Common myeloid progenitor, CD34-positive (primary cell): ENCODE measurements around the gene COG5.

ENCODE experiments used
- CTCF ChIA-PET: fragments of 350-600 bp; sonication (Branson Sonifier 250); formaldehyde crosslinking; loops from one replicate; lab custom pipeline; 2021; ENCODE audit warnings: antibody characterized with exemption; lab: Charles Lee
- POLR2A ChIA-PET: fragments of 350-600 bp; sonication (Branson Sonifier 250); formaldehyde crosslinking; loops from one replicate; lab custom pipeline; 2021; ENCODE audit warnings: antibody characterized with exemption; lab: Charles Lee
- DNase-seq, 3 donors: peaks; one replicate each; pipeline versions ENCODE4 v3.0.0 to v3.0.0-alpha.2; 2013
- H3K27ac ChIP-seq, 2 experiments: 1 replicate in 1 of 2; 2 replicates in 1 of 2; pipeline ENCODE4 v1.7.0; 2013; ENCODE audit warnings: inconsistent platforms in 2 of 2, low read length in 2 of 2, mild to moderate bottlenecking in 2 of 2, low read depth in 1 of 2, moderate library complexity in 1 of 2; ENCODE audit not compliant: severe bottlenecking in 2 of 2, insufficient read depth in 1 of 2, poor library complexity in 1 of 2
- H3K27me3 ChIP-seq, 5 experiments: replicated peaks in 2 of 5; 1 replicate in 3 of 5; 2 replicates in 2 of 5; pipeline versions ENCODE4 v1.6.1 to v1.7.0; 2013; ENCODE audit warnings: low read length in 4 of 5, mild to moderate bottlenecking in 2 of 5, moderate library complexity in 2 of 5, inconsistent platforms in 1 of 5; ENCODE audit not compliant: insufficient read depth in 5 of 5, control insufficient read depth in 4 of 5
- H3K36me3 ChIP-seq, 4 experiments: 1 replicate in 2 of 4; 2 replicates in 2 of 4; pipeline versions ENCODE4 v1.6.1 to v1.7.0; 2013; ENCODE audit warnings: low read length in 3 of 4, control low read depth in 1 of 4, mild to moderate bottlenecking in 1 of 4; ENCODE audit not compliant: control insufficient read depth in 4 of 4, insufficient read depth in 4 of 4
- H3K4me1 ChIP-seq, 4 experiments: 1 replicate in 3 of 4; 2 replicates in 1 of 4; pipeline versions ENCODE4 v1.6.1 to v1.7.1; 2013; ENCODE audit warnings: low read length in 3 of 4, mild to moderate bottlenecking in 3 of 4, control low read depth in 1 of 4, inconsistent platforms in 1 of 4, moderate library complexity in 1 of 4; ENCODE audit not compliant: control insufficient read depth in 4 of 4, insufficient read depth in 4 of 4; ENCODE audit errors: control extremely low read depth in 1 of 4
- H3K4me3 ChIP-seq, 7 experiments: 1 replicate in 4 of 7; 2 replicates in 3 of 7; pipeline versions ENCODE4 v1.5.1 to v1.7.0; 2013; ENCODE audit warnings: mild to moderate bottlenecking in 7 of 7, low read length in 6 of 7, moderate library complexity in 6 of 7, inconsistent platforms in 2 of 7, low read depth in 2 of 7, control low read depth in 1 of 7; ENCODE audit not compliant: insufficient read depth in 4 of 7, control insufficient read depth in 1 of 7; ENCODE audit errors: extremely low read depth in 1 of 7
- H3K9me3 ChIP-seq, 5 experiments: 1 replicate in 4 of 5; 2 replicates in 1 of 5; pipeline versions ENCODE4 v1.6.1 to v1.7.1; 2013; ENCODE audit warnings: low read length in 4 of 5, mild to moderate bottlenecking in 2 of 5, inconsistent platforms in 1 of 5, low read depth in 1 of 5, moderate library complexity in 1 of 5; ENCODE audit not compliant: control insufficient read depth in 4 of 5, insufficient read depth in 2 of 5; ENCODE audit errors: control extremely low read depth in 1 of 5
- WGBS: methylation state at CpG from one replicate; pipeline ENCODE4 v1.1.5; 2013; ENCODE audit not compliant: insufficient coverage; 5-methylcytosine and 5-hydroxymethylcytosine counted together

Gene COG5

DNA sequence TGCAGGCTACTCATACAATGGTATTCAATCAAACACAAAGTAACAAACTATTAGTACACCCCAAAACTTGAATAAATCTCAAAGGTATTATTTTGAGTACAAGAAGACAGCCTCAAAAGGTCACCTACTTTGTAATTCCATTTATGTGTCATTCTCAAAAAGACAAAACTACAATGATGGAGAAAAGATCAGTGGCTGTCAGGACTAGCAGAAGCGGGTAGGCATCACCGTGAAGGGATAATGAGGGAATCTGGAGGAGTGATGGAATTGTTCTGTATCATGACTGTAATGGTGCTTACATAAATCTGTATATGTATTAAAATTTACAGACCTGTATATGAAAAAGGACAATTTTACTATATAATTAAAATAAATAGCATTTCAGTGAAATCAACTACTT lies 37.0 kb downstream of the COG5 start:
- Histone ChIP-seq H3K27me3 (no peaks in the 10 kb centered on the region), H3K9me3 (no peaks in the 10 kb centered on the region), H3K4me1 (peaks cover 0 to 3% (median 0%) of the 10 kb centered on the region in 4 experiments), H3K4me3 (no peak overlapping the region), H3K27ac (no peak overlapping the region), H3K36me3 (peaks cover 5 to 12% (median 9%) of the 10 kb centered on the region in 4 experiments)
- ChIA-PET CTCF (no interaction called here), POLR2A (no interaction called here)
- no peak for DNase-seq
- no CpG with 5 or more reads among the region's 2 CpGs for WGBS

DNA sequence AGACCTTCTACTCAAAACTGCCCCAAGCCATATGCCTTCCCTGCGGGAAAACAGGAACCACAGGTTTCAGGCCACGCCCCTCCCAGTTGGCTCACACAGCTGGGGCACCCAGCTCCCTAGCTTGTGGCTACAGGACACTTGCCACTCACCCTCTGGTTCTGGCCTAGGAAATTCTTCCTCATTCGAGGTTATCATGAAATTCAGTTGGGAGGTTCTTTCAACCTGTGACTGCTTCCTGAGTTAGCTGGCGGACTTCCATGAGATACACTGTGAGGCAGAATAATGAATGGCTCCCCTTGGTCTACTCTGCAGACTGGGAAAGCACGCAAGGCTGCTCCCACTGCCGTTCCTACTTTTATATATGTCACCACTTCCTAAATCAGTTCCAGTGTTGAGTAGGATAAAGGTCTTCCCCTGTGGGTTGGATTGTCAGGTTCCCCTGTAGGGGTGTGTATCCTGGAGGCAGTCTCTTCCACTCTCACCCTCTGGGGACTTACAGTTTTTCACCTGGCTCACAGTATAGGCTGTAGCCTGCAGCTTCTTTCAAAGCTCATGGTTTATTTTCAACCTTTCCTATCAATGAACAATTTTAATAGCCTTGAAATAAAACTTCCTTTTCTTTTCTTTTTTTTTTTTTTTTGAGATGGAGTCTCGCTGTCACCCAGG lies 56.9 kb downstream of the COG5 start:
- peaks cover 2 to 8% (median 5%) of the 10 kb centered on the region in 4 experiments for H3K36me3 ChIP-seq
- DNase-seq: peak in 2 of 3 donors; percentile 6 to 22
- ChIA-PET POLR2A (no interaction called here), CTCF (interaction anchor here (1.3 kb wide), 1 partner anchor 43 kb away, joined by 3 read pairs; no protein-coding TSS in a partner anchor)
- peaks cover 0 to 9% (median 6%) of the 10 kb centered on the region in 4 experiments for H3K4me1 ChIP-seq
- H3K27ac ChIP-seq: no peak overlapping the region
- H3K9me3 ChIP-seq: peaks cover 0 to 4% (median 0%) of the 10 kb centered on the region in 5 experiments
- no peaks in the 10 kb centered on the region for H3K27me3 ChIP-seq
- H3K4me3 ChIP-seq: no peak overlapping the region
- 26% methylated on average over 5 of the region's 7 CpGs for WGBS

DNA sequence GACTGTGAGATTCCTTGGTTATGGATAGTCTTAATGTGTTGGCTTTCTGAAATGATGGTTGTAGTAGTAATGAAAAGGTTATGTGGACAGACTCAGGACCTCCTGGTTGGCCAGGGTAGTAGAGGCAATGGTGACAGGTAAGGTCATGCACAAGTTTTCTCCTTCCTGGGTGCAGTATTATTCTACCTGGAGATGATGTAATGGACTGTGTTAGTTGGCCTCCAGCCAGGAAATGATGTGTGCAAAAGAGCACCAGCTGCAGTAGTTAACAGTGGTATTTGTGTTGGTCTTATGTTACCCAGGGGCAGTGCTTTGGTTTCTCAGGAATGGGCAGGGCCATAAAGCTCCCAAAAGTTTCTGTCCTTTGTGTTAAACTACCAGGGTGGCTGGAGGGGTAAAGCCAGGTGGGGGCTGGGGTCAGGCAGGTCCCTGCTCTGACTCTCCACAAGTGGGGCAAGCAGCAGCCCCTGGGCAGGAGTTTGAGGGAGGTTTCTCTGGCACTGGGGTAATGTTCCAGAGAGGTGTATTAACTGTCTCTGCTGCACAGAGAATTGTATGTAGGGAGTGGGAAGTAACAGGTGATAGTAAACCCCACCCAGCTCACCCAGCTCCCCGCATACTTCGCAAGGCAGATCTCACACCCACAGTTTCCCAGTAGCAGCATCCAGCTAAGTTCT lies 57.6 kb downstream of the COG5 start:
- Histone ChIP-seq H3K4me1 (peaks cover 0 to 9% (median 6%) of the 10 kb centered on the region in 4 experiments), H3K9me3 (peaks cover 0 to 4% (median 0%) of the 10 kb centered on the region in 5 experiments), H3K36me3 (peaks cover 2 to 8% (median 5%) of the 10 kb centered on the region in 4 experiments), H3K27ac (no peak overlapping the region), H3K4me3 (no peak overlapping the region), H3K27me3 (no peaks in the 10 kb centered on the region)
- CTCF ChIA-PET: interaction anchor here (1.3 kb wide), 1 partner anchor 42 kb away, joined by 3 read pairs; no protein-coding TSS in a partner anchor
- no CpG with 5 or more reads among the region's 2 CpGs for WGBS
- POLR2A ChIA-PET: no interaction called here
- no peak for DNase-seq

DNA sequence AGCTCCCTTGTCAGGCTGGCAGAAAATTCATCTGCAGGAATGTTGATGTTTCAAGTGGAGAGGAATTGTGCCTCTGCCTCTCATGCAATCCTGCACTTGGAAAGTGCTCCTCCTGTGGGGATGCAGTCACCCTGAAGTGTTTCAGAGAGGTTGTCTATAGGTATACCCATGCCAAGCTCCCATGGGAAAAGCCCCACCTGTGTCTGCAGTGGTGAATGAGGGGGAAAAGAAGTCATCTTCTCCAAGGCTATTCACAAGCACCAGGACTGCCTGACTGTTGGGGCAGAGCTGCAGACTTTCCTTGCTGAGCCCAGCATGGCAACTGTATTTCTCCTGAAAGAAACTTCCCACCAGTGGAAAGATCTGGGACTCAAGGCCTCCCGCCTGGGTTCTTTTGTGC lies 58.4 kb downstream of the COG5 start:
- 88% methylated on average over 1 of the region's 1 CpG for WGBS
- ChIA-PET CTCF (interaction anchor here (0.8 to 1.3 kb wide), 4 partner anchors 27 to 311 kb away, joined by 3 to 4 read pairs (median 3); no protein-coding TSS in a partner anchor), POLR2A (no interaction called here)
- Histone ChIP-seq H3K27me3 (no peaks in the 10 kb centered on the region), H3K4me3 (no peak overlapping the region), H3K4me1 (peaks cover 0 to 9% (median 6%) of the 10 kb centered on the region in 4 experiments), H3K36me3 (peaks cover 2 to 8% (median 5%) of the 10 kb centered on the region in 4 experiments), H3K27ac (no peak overlapping the region), H3K9me3 (peaks cover 0 to 4% (median 0%) of the 10 kb centered on the region in 5 experiments)
- DNase-seq: no peak

DNA sequence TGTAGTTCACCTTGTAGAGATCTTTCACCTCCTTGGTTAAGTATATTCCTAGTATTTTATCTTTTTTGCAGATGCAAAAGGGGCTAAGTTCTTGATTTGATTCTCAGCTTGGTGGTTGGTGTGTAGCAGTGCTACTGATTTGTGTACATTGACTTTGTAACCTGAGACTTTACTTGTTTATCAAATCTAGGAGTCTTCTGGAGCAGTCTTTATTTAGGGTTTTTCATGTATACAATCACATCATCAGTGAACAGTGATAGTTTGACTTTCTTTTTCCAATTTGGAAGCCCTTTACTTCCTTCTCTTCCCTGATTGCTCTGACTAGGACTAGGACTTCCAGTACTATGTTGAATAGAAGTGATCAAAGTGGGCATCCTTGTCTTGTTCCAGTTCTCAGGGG lies 60.0 kb downstream of the COG5 start:
- no peak overlapping the region for H3K27ac ChIP-seq
- peaks cover 2 to 8% (median 5%) of the 10 kb centered on the region in 4 experiments for H3K36me3 ChIP-seq
- ChIA-PET CTCF (no interaction called here), POLR2A (no interaction called here)
- H3K27me3 ChIP-seq: no peaks in the 10 kb centered on the region
- H3K4me1 ChIP-seq: peaks cover 0 to 9% (median 6%) of the 10 kb centered on the region in 4 experiments
- DNase-seq: no peak
- peaks cover 0 to 4% (median 0%) of the 10 kb centered on the region in 5 experiments for H3K9me3 ChIP-seq
- no peak overlapping the region for H3K4me3 ChIP-seq

DNA sequence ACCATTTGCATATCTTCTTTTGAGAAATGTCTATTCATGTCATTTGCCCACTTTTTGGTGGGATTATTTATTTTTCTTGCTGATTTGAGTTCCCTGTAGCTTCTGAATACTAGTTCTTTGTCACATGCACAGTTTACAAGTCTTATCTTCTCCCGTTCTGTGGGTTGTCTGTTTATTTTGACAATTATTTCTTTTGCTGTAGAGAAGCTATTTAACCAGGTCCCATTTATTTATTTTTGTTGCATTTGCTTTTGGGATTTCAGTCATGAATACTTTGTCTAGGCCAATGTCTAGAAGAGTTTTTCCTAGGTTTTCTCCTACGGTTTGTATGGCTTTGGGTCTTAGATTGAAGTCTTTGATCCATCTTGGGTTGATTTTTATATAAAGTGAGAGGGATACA lies 60.9 kb downstream of the COG5 start:
- ChIA-PET CTCF (interaction anchor here (1.4 to 2.9 kb wide), 2 partner anchors 39 to 299 kb away, joined by 5 to 25 read pairs; no protein-coding TSS in a partner anchor), POLR2A (no interaction called here)
- DNase-seq: no peak
- H3K27ac ChIP-seq: no peak overlapping the region
- 100% methylated on average over 1 of the region's 2 CpGs for WGBS
- H3K4me3 ChIP-seq: no peak overlapping the region
- H3K27me3 ChIP-seq: no peaks in the 10 kb centered on the region
- peaks cover 2 to 8% (median 4%) of the 10 kb centered on the region in 4 experiments for H3K36me3 ChIP-seq
- H3K4me1 ChIP-seq: peaks cover 0 to 9% (median 6%) of the 10 kb centered on the region in 4 experiments
- H3K9me3 ChIP-seq: no peaks in the 10 kb centered on the region
